Activated CD4-positive, alpha-beta T cell treated with anti-CD3 and anti-CD28 coated beads for 48 hours (primary cell): Measurements from ENCODE around the gene GRK3.
"Not testable (repeated sequence)": the region's sequence is repeated elsewhere in the genome, so short reads cannot be mapped to it uniquely, and the experiment has no call there.

ENCODE experiments used
- DNase-seq: peaks from one replicate; pipeline ENCODE4 v3.0.0-alpha.2; 2020

Gene GRK3

DNA sequence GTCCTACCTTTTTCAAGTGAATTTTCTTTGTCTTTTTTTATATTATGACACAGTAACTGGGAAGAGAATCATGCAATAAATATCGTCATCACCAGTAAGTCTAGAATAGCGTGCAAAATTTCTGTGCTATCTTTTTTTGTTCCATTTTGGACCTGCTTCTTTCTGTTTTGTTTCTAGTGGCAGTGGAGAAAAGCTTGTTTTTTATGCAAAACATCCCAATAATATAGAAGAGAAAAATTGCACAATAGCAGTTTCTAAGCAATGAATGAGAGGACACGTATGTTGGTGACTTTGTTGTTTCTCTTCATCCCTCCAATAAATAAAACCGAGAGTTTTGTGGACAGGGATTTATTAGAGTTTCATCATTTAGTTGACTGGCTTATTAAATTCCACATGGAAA is 10.3 kb downstream of the GRK3 start:
- no peak for DNase-seq

DNA sequence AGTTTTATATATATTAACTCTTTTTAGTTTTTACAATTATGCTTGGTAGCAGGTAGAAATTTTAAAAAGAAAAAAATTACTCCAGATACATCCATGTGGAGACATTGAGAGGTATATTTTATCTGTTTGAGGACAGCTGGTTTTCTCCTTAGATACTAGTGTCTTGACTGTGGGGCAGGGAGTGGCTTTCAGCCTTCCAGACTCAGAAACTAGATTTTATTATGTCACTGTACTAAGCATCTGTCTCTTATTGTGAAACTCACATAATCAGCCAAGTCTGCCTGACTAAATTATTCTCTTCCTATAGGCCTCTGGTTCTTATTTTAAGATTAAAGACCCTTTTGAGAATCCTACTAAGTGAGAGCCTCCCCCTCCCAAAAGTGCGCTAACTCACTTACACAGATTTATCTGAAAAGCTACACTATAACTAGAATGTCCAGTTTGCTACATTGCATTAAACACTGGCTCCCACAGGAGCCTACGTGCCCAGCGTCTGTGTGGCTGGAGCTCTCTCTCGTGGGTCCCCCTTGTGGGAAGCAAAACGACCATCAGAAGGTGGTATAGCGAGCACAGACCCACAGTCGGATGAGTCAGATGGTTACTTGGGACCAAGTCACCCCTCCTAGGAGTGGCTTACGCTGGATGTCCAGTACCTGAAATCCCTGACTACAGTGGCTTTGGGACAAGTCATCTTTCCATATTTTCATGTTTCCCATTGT is 11.4 kb downstream of the GRK3 start:
- not testable (repeated sequence) for DNase-seq

DNA sequence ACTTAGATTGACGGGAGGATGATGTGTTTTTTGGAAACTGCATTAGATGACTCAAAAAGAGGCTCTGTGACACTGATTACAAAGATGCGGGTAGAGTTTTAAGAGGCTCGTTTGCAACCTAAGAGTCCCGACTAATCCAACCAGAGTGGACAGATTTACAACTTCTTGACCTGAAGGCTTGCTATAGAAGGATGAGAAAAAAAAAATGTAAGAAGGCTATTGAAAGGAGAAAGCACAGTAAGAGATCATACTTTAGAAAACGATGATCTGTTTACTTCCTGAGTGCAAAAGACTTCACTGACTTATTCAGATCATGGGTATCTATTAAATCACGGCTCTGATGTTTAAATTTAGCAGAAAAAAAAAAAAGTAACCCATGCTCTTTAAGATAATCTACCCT is 17.0 kb downstream of the GRK3 start:
- not testable (repeated sequence) for DNase-seq

DNA sequence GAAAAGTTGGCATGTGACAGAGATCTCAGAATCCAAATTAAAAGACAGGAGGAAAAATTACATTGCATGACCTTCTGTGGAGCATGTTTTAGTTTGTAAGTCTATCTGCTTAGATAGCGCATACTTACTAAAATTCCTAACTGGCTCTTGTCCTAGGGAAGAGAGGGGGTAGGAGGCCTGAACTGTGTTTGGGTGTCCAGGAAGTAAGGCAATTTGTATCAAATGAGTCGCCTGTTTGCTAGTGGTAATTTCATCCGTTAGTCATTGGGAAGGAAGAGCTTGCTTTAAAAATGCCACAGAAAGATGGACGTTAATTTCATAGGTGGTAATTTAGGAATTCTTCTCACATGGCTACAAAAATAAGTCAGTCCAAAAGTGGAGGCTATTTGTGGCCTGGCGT is 18.5 kb downstream of the GRK3 start:
- no peak for DNase-seq

DNA sequence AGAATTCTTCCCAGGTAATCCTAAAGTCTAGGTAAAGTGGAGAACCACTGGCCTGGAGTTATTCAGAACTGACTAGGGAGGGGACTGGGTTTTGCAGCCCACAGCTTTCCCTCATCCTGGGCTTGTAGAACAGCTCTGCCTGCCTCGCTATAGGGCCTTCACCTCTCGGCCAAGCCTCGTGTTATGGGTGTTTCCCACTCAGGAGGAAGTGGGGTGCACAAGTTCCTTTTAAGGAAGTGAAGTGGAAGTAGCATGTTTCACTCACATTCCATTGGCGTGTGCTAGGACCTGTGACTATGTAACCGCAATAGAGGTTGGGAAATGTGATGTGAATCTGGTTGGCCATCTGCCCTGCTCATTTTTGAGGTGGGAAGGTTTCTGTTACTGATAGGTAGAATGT is 20.5 kb downstream of the GRK3 start:
- not testable (repeated sequence) for DNase-seq

DNA sequence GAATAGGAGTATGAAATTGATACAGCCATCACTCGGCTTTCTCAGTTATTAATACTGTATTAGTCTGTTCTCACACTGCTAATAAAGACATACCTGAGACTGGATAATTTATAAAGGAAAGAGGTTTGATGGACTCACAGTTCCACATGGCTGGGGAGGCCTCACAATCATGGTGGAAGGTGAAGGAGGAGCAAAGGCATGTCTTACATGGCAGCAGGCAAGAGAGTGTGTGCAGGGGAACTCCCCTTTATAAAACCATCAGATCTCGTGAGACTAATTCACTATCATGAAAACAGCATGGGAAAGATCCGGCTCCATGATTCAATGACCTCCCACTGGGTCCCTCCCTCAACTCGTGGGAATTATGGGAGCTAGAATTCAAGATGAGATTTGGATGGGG is 25.2 kb downstream of the GRK3 start:
- not testable (repeated sequence) for DNase-seq

DNA sequence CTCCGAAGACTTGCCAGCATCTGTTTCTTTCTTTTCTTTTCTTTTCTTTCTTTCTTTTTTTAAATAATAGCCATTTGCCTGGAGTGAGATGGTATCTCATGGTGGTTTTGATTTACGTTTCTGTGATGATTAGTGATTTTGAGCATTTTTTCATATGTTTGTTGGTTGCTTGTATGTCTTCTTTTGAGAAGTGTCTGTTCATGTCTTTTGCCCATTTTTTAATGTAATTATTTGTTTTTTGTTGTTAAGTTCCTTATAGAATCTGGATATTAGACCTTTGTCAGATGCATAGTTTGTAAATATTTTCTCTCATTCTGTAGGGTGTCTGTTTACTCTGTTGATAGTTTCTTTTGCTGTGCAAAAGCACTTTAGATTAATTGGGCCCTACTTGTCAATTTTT is 28.8 kb downstream of the GRK3 start:
- not testable (repeated sequence) for DNase-seq

DNA sequence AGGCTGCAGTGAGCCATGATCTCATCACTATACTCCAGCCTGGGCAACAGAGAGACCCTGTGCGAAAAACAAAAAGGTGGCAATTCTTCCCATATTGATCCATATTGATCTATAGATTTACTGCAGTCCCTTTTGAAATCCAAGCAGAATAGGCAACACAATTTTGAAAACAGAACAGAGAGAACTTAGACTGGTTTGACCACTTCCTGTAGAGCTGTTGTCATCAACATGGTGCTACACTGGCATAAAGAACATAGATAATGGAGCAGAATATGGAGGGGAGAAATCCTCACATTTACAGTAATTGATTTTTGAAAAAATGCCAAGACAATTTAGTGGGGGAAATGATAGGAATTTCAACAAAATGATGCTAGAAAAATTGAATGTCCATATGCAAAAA is 34.1 kb downstream of the GRK3 start:
- no peak for DNase-seq

DNA sequence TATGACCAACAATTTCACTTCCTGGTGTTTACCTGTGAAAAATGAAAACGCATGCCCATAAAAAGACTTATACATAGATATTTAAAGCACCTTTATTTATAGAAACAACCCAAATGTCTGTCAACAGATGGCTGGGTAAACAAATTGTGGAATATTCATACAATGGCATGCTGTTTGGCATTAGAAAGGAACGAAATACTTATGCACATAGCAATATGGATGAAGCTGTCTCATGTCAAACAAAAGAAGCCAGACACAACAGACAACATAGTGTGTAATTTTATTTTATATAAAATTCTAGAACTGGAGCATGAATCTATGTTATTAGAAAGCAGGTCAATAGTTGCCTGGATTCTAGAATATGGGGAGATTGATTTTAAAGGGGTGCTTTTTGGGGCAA is 38.0 kb downstream of the GRK3 start:
- DNase-seq, result no peak

DNA sequence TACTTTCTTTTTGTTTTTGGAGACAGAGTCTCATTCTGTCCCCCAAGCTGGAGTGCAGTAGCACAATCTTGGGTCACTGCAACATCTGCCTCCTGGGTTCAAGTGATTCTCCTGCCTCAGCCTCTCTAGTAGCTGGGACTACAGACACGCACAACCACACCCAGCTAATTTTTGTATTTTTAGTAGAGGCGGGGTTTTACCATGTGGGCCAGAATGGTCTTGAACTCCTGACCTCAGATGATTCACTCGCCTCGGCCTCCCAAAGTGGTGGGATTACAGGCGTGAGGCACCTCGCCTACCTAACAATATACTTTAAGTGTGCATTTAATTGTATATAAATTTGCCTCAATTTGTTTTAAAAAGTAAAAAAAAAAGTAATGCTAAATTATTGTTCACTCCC is 38.4 kb downstream of the GRK3 start:
- no peak for DNase-seq

DNA sequence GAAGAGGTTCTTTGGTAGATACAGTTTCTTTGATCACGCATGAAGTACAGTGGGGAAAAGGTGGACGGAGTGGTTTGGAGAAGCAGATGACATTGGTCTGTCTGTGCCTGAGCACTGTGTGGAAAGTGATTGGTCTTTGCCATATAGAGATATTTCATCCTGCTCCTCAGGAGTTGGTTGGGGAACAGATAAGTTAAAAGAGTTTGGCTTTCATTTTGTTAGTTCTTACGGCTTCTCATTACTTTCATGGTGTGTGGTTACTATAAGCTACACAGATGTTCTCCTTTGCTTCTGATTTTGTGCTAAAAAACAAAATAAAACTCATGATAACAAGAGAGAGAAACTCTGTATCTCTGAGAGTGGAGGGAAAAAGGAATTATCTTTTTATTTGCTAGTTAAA is 40.7 kb downstream of the GRK3 start:
- not testable (repeated sequence) for DNase-seq

DNA sequence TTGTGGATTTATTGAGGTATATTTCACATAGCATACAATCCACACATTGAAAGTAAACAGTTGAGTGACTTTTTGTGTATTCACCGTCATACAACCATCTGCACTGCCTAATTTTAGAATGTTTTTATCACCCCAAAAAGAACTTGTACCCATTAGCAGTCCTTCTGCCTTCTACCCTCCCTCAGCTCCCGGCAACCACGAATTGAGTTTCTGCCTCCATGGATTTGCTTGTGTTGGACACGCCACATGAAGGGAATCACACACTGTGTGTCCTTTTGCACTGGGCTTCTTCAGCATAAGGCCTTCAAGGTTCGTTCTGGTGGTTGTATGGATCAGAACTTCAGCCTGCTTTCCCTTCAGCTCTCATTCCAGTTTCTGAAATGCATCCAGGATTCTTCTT is 41.1 kb downstream of the GRK3 start:
- not testable (repeated sequence) for DNase-seq

DNA sequence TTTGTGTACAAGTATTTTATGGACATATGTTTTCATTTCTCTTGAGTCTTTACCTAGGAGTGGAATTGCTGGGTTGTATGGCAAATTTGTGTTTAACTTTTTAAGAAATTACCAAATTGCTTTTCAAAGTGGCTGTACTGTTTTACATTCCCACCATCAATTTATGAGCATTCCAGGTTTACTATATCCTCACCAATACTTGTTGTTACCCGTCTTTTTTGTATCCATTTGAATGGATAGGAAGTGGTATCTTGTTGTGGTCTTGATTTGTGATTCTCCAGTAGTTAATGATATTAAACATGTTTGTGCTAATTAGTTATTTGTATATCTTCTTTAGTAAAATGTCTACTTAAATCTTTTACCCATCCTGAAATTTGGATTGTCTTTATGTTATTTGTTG is 46.8 kb downstream of the GRK3 start:
- not testable (repeated sequence) for DNase-seq

DNA sequence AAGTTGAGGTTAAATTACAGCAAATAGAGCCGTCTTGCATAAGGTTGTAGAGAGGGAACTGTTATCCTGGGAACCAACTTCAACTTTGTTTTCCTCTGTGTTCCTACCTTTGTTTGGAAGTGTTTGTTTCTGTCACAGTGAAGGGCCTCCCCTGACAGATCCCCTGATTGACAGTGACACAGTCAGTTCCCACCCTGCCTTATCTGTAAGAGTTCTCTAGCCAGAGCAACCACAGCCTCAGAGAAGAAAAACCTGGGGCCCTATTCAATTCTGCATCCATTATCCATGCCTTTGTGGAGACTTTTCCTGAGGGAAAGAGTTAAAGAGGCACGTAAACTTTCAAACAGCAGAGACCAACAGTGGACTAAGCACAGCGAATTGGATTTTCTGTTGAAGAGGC is 48.7 kb downstream of the GRK3 start:
- DNase-seq, result not testable (repeated sequence)

DNA sequence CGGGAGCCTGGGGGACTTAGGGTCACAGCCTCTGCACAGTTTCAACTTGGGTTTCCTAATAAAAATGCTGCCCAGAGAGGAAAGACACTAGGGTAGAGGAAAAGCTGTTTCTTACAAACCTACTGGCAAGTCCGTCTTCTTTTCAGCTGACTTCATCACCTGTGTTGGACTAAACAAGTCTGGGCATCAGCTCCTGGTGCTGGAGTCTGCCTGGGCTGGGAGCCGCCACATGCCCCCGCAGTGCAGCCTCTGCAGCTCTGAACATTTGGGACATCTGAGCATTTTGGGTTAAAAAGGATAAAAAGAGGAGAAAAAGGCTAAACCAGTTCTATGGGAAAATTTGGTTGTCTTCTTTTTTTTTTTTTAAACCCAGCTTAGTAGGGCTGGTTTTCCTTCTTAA is 49.1 kb downstream of the GRK3 start:
- DNase-seq, result not testable (repeated sequence)

DNA sequence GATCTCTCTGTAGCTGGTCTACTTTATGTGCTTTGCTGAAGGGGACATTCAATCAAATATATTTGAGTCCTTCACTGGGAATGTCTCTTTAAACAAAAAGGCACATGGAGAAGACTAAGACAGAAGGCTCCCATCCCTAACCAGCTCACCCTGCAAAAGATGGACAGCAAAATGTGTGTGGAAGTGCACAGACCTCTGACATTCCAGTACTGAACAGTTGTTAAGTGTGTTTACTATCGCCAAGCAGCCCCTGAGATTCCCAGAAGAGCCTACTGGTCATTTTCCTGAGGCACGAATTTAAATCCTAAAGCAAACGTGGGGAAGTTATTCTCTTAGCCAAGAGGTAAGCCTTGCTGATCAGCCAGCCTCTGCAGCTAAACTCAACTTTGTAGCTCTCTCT is 50.3 kb downstream of the GRK3 start:
- DNase-seq, result not testable (repeated sequence)

DNA sequence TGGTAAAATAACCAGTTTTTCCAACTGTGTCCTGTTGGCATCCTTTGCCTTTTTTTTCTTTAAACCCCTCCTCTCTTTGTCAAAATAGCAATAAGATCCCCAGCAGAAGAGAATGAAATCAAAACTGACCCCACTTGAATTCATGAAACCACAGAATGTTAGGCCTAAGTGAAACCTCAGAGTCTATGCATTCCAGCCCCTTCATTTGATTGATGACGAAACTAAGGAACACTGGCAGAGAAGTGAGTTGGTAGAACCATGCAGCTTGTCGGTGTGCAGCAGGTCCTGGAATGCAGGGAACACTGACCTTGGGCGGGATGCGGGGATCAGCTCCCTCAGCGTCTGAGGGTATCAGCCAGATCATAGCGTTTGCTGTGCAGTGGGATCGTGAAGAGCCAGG is 57.5 kb downstream of the GRK3 start:
- no peak for DNase-seq

DNA sequence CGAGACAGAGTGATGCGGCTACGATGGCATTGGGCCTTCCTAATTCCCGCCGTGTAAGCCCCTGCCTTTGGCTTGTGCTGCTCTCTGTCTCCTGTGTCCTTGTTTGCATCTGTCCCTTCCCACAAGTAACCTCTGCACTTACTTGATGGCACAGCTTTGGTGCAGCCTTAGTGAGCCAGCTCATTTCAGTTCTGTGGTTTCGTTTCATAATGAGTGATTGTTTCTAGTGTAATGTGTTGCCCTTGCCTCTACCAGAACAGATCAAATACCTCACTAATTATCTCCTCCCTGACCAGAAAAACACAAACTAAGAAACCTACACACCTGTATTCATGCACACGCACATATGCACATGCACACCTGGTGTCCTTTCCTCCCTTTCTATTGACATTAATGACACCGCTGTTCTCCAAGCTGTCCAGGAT is 58.8 kb downstream of the GRK3 start:
- peak; percentile 20 for DNase-seq

DNA sequence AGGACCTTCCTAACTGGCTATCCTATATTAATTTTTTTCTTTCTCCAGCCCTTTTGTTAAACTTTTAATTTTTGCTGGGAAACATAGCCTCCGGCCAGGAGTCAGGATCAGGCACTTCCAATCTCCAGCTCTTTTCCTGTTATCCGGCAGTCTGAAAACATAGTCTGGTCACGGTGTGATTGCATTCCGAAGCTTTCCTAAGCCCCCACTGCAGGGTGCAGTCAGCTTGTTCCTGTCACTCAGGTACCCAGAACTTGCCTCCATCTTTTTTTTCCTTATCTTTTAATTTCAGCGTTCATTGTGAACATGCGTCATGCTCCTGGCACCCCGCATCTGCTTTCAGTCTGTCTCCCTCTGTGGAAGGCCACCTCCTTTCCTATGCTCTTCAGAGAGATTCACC is 59.4 kb downstream of the GRK3 start:
- no peak for DNase-seq

DNA sequence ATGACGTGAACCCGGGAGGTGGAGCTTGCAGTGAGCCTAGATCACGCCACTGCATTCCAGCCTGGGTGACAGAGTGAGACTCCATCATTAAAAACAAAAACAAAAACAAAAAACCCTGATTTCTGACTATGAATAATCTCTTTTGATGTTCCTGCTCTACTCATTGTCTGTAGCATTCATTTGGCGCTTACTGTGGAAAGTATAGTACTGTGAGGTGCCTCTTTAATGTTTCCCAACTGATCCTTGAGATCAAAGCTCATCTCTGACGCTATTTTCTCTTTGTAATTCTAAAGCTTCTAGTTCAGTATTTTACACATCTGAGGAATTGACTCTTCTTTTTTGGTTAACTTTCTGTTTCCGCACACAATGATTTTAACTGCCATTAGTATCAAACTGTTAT is 60.0 kb downstream of the GRK3 start:
- DNase-seq, result no peak

DNA sequence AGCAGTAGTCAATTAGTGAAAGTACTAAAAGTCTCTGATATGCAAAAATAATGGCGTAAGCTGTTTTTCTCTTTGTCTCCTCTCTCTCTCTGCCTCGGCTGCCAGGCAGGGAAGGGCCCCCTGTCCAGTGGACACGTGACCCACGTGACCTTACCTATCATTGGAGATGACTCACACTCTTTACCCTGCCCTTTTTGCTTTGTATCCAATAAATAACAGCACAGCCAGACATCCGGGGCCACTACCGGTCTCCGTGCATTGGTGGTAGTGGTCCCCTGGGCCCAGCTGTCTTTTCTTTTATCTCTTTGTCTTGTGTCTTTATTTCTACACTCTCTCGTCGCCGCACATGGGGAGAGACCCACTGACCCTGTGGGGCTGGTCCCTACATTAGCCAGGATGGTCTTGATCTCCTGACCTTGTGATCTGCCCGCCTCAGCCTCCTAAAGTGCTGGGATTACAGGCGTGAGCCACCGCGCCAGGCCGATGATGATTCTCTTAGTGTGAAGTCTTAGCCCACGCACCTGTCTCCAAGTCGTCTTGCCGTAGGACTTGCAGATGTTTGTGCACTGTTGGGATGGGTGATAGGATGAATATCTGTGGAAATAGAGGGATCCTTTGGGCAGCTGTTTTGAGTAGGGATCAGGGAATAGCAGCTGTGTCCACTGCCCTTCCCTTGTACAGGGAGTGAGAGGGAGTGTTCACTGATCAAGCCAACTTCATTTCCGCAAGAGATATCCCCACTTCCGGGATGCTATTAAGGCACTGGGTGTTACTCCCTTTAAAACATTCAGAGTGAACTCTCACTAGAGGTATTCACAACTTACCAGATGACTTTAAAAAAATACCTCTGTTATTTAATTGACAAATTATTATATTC is 61.5 kb downstream of the GRK3 start:
- not testable (repeated sequence) for DNase-seq

DNA sequence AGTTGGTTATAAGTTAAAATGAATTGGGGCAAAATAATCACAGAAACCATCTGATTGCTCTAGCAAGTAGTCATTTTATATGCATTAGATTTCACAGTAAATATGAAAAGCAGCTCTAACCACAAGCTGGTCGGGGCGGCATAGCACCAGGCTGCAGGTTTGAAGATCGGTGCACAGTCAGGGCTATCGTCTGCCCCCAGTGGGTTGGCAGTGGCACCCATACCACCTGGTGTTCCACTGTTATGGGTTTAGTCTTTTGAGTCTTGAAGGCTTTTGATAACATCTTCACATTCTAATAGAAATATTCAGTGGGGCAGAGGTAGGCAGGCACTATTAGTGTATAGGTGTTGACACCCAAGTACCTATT is 62.1 kb downstream of the GRK3 start:
- no peak for DNase-seq

DNA sequence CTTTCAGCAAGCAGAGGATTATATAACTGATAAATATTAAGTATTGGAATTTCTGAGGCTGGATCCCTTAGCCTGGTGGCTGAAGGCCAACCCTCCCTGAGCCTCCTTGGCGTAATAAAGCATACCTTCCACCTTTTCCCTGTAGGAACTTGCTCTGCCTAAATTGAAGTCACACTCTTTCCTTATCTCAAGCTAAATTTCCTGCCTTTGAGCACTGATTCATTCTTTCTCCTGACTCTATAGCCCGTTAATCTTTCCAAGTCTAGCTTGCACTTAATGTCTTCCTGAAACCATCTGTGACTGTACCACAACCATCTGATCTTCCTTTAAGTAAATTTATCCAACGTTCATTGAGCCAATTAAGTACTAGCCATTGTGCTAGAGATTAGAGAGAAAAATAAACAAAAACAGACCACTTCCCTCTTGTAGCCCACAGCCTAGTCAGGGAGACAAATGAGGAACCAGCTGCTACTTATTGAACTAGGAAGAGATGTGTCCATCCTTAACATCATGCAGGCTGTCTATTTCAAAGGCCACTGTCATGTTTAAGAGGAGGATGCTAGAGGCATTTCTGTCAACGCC is 62.9 kb downstream of the GRK3 start:
- no peak for DNase-seq

DNA sequence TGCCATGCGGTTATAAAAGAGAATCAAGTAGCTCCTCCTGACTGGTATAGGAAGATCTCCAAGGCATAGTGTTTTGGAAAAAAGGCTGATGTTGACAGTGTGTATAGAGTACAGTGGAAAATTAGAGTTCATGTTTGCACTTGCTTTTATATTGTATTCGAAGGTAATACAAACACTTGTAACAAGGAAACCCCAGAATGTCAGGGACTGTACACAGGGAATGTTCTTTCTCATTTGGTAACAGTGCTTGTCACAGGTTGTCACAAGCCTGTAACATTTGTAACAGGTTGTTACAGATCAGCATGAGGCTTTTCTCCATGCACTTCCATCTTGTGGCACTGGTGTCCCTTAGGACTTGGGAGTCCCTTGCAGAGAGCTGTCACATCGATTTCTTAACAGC is 64.0 kb downstream of the GRK3 start:
- no peak for DNase-seq
